ENCODE data around the gene GALNT7. TPM values are rescaled to one million over a fixed set of nuclear protein-coding genes. Genes with fewer than 3 reads are reported as not detected.

GALNT7 gene
- total and polyA plus RNA-seq, 2 donors (not counting 3 experiments of a cell fraction or from before 2014, with no cell fraction given): 19.6 to 54.6 TPM

DNA sequence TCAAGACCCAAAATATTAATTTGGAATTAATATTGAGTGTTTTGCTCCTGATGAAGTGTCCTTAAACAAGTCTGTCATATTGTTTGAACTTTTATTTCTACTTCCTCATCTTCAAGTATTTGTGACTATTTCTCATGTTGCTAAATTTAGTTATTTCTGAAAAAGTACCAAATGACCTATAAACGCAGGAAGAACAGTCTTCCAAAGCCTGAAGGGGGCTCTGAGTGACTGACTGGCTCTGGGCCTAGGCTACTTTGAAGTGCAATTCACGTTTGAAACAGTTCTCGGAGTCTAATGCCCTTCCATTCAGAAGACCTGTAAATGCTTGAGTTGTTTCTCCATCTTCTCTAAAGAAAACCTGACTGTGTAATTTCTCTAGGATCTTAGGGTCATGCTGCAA is 26.5 kb downstream of the GALNT7 start:
- DNase-seq (ENCODE audit: low read depth, low spot score): no peak
- dilution Hi-C loops (cut with MboI; ENCODE audit: extremely low pct_ligation_motif_present, low sequenced_read_pairs): no loop called here
- no peaks in the 10 kb centered on the region for H3K36me3 ChIP-seq (ENCODE audit: control insufficient read depth in 2 of 2, extremely low read depth in 1 of 2, insufficient read depth in 2 of 2, low read length in 2 of 2)
- no peak overlapping the region for H3K4me2 ChIP-seq (ENCODE audit: insufficient read depth, low read length)
- H2AFZ ChIP-seq (ENCODE audit: low read depth, low read length): no peak overlapping the region
- no peaks in the 10 kb centered on the region for H3K27me3 ChIP-seq (ENCODE audit: control insufficient read depth in 2 of 2, insufficient read depth in 2 of 2, low read length in 2 of 2)
- no peaks in the 10 kb centered on the region for H3K9me3 ChIP-seq (replicated peaks; ENCODE audit: control insufficient read depth, insufficient read depth, low read length)
- CTCF ChIA-PET: no interaction called here
- TF ChIP-seq MYC (IDR thresholded peaks at IDR 0.05; ENCODE audit: low read depth, low read length) (no peak), POLR2A (IDR thresholded peaks at IDR 0.05; ENCODE audit: low read depth, low read length) (no peak), JUN (IDR thresholded peaks at IDR 0.05; ENCODE audit: borderline replicate concordance, insufficient read depth, insufficient read length, low read depth) (no peak), EZH2 (IDR thresholded peaks at IDR 0.05; ENCODE audit: borderline replicate concordance, low read depth, low read length, severe bottlenecking) (no peak), MAX (IDR thresholded peaks at IDR 0.05; ENCODE audit: insufficient read depth, insufficient read length) (no peak), GATA2 (IDR thresholded peaks at IDR 0.05; ENCODE audit: insufficient read depth, insufficient read length, low read depth, low read length) (no peak), POLR2AphosphoS5 (IDR thresholded peaks at IDR 0.05; ENCODE audit: insufficient read depth, low read depth, low read length) (no peak), FOS (IDR thresholded peaks at IDR 0.05; ENCODE audit: borderline replicate concordance, insufficient read depth, low read length) (no peak)
- TF ChIP-seq, protein P1, sequence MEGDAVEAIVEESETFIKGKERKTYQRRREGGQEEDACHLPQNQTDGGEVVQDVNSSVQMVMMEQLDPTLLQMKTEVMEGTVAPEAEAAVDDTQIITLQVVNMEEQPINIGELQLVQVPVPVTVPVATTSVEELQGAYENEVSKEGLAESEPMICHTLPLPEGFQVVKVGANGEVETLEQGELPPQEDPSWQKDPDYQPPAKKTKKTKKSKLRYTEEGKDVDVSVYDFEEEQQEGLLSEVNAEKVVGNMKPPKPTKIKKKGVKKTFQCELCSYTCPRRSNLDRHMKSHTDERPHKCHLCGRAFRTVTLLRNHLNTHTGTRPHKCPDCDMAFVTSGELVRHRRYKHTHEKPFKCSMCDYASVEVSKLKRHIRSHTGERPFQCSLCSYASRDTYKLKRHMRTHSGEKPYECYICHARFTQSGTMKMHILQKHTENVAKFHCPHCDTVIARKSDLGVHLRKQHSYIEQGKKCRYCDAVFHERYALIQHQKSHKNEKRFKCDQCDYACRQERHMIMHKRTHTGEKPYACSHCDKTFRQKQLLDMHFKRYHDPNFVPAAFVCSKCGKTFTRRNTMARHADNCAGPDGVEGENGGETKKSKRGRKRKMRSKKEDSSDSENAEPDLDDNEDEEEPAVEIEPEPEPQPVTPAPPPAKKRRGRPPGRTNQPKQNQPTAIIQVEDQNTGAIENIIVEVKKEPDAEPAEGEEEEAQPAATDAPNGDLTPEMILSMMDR (IDR thresholded peaks at IDR 0.05; ENCODE audit: extremely low read depth in 1 of 2, insufficient read depth in 1 of 2, low read depth in 1 of 2, low read length in 2 of 2): no peak
- no peaks in the 10 kb centered on the region for H4K20me1 ChIP-seq (replicated peaks; ENCODE audit: control insufficient read depth, extremely low read depth, insufficient read depth, low read length)
- POLR2A ChIA-PET: no interaction called here
- no peak overlapping the region for H3K9ac ChIP-seq (replicated peaks; ENCODE audit: extremely low read depth, insufficient read depth, low read length)
- no peaks in the 10 kb centered on the region for H3K9me1 ChIP-seq (replicated peaks; ENCODE audit: control insufficient read depth, extremely low read depth, insufficient read depth, low read length)
- no TSS peak for BruUV-seq (replicated peaks)
- peaks cover 3% of the 10 kb centered on the region for H3K79me2 ChIP-seq (ENCODE audit: control insufficient read depth, insufficient read depth, low read length)
- intact Hi-C loops (cut with micrococcal nuclease): no loop called here
- FAIRE-seq: no peak
- H3K27ac ChIP-seq (ENCODE audit: insufficient read depth, low read depth, low read length): no peak overlapping the region
- H3K4me1 ChIP-seq (ENCODE audit: control insufficient read depth, extremely low read depth, insufficient read depth, low read length): peaks cover 19% of the 10 kb centered on the region
- no peak overlapping the region for H3K4me3 ChIP-seq (replicated peaks in 1 of 3; ENCODE audit: insufficient read depth in 1 of 3, low read depth in 1 of 3, low read length in 3 of 3)

Data from endothelial cell of umbilical vein (primary cell).